ENCODE measurements around the gene TMEM134. TPM values are rescaled to one million over a fixed set of nuclear protein-coding genes. Genes with fewer than 3 reads are reported as not detected.

Gene TMEM134
- total and polyA plus RNA-seq, 7 donors: 54.6 to 137 (median 96.1) TPM

DNA sequence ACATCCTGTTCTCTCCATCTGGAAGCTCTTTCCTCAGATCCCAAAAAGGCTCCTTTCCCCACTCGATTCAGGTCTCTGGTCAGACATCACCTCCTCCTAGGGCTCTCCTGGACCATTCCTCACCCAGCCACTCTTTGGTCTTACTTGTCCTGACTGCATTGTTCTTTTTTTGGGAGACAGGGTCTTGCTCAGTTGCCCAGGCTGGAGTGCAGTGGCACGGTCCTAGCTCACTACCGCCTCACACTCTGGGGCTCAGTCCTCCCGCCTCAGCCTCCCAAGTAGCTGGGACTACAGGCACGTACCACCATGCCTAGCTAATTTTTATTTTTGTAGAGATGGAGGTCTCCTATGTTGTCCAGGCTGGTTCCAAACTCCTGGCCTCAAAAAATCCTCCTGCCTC, 23.5 kb downstream of the TMEM134 start:
- no peak for DNase-seq
- H3K9me3 ChIP-seq: no peaks in the 10 kb centered on the region
- H3K27ac ChIP-seq: no peak overlapping the region
- no peak overlapping the region for H3K4me3 ChIP-seq
- intact Hi-C loops (cut with DNase I): no loop called here
- no peaks in the 10 kb centered on the region for H3K27me3 ChIP-seq
- peaks cover 0 to 24% (median 15%) of the 10 kb centered on the region in 4 donors for H3K4me1 ChIP-seq
- no peak for TF ChIP-seq POLR2AphosphoS5 (IDR thresholded peaks at IDR 0.05)
- peaks cover 0 to 18% (median 10%) of the 10 kb centered on the region in 4 donors for H3K36me3 ChIP-seq
- WGBS, 2 donors: 86 to 89% methylated on average over 5 of the region's 5 CpGs

DNA sequence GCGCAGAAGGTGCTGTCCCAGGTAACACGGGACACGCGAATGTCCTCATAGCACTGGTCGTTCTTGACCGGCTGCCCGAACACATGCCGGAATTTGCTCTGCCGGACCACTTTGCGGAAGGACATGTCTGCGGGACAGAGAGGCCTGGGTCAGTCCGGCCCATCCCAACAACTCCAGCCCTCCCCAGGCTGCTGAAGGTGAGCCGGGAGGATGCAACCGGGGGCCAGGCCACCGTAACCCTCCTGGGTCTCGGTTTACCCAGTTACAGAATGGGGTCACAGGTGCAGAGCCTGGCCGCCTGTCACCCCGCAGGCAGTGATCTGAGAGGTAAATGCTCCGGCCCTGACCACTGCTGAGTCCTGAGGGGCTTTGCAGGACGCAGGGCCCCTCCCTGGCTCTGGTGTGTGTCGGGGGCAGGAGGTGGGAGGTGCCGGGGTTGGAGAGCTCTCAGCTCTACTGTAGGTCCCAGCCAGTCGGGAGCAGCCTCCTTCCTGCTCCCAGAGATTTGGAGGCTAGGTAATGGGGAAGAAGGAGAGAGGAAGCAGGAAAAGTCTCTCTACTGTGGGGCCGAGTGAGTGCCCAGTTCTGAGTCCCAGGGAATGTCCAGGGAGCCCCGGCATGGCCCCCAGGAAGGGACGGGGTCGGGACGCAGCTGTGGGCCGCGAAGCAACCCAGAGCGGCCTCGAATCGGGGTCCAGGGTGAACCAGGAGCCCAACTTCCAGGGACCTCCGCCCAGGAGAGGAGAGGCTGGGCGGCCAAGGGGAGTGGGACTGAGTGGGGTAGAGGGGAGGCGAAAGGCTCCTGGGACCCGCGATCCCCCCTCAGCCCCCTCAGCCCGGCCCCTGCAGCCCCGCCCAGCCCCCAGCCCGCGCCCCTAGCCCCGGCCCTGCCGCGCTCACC, 26.3 kb downstream of the TMEM134 start:
- no peak for DNase-seq
- Histone ChIP-seq H3K4me1 (peaks cover 0 to 31% (median 21%) of the 10 kb centered on the region in 4 donors), H3K27me3 (no peaks in the 10 kb centered on the region), H3K4me3 (peak overlapping the region; percentile 80 to 95 (median 86)), H3K9me3 (no peaks in the 10 kb centered on the region), H3K27ac (peak overlapping the region; percentile 95 to 98 (median 96)), H3K36me3 (peaks cover 0 to 42% (median 16%) of the 10 kb centered on the region in 4 donors)
- intact Hi-C loops (cut with DNase I): loop anchor here (1.0 kb wide), 2 partner anchors 14 to 22 kb away; partner anchors contain the start of gene RPS6KB2
- WGBS, 2 donors: 27 to 45% methylated on average over 45 of the region's 45 CpGs
- no peak for TF ChIP-seq POLR2AphosphoS5 (IDR thresholded peaks at IDR 0.05)
- TF ChIP-seq POLR2A (IDR thresholded peaks at IDR 0.05): no peak
- no peak for TF ChIP-seq EP300 (IDR thresholded peaks at IDR 0.05)
- TF ChIP-seq, protein P1, sequence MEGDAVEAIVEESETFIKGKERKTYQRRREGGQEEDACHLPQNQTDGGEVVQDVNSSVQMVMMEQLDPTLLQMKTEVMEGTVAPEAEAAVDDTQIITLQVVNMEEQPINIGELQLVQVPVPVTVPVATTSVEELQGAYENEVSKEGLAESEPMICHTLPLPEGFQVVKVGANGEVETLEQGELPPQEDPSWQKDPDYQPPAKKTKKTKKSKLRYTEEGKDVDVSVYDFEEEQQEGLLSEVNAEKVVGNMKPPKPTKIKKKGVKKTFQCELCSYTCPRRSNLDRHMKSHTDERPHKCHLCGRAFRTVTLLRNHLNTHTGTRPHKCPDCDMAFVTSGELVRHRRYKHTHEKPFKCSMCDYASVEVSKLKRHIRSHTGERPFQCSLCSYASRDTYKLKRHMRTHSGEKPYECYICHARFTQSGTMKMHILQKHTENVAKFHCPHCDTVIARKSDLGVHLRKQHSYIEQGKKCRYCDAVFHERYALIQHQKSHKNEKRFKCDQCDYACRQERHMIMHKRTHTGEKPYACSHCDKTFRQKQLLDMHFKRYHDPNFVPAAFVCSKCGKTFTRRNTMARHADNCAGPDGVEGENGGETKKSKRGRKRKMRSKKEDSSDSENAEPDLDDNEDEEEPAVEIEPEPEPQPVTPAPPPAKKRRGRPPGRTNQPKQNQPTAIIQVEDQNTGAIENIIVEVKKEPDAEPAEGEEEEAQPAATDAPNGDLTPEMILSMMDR (IDR thresholded peaks at IDR 0.05): no peak

DNA sequence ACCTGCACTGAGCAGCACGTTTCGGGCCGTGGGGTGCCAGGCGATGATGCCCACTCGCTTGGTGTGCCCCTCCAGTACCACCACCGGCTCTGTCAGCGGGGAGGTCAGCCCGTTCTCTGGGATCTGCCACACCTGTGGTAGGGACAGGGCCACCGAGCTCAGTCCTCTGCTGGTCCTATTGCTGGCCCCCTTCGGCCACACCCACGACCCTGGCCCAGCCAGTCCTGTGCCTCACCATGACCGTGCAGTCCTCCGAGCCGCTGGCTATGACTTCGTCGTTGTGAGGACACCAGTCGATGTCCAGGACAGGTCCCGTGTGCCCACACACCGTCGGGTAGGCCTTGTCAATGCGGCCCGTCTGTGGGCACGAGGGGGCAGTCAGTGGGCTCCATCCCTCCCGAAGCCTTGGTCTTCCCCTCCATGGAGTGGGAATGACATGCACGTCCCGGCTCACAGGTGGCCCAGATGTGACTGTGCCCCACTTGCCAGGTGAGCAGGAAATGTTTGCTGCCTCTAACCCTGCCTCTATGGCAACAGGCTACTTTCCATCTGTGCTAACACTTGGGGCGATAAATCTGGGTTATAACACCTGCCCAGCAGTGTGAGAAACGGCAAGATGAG, 27.2 kb downstream of the TMEM134 start:
- no peaks in the 10 kb centered on the region for H3K27me3 ChIP-seq
- WGBS, 2 donors: 78 to 83% methylated on average over 28 of the region's 28 CpGs
- intact Hi-C loops (cut with DNase I): no loop called here
- H3K9me3 ChIP-seq: no peaks in the 10 kb centered on the region
- peaks cover 0 to 48% (median 18%) of the 10 kb centered on the region in 4 donors for H3K36me3 ChIP-seq
- TF ChIP-seq EP300 (IDR thresholded peaks at IDR 0.05): no peak
- no peak for TF ChIP-seq POLR2AphosphoS5 (IDR thresholded peaks at IDR 0.05)
- TF ChIP-seq, protein P1 (IDR thresholded peaks at IDR 0.05): no peak
- TF ChIP-seq POLR2A (IDR thresholded peaks at IDR 0.05): no peak
- peaks cover 0 to 35% (median 24%) of the 10 kb centered on the region in 4 donors for H3K4me1 ChIP-seq
- DNase-seq: no peak
- H3K4me3 ChIP-seq: no peak overlapping the region
- peak overlapping the region in 3 of 4 donors; percentile 95 to 98 (median 96) for H3K27ac ChIP-seq

DNA sequence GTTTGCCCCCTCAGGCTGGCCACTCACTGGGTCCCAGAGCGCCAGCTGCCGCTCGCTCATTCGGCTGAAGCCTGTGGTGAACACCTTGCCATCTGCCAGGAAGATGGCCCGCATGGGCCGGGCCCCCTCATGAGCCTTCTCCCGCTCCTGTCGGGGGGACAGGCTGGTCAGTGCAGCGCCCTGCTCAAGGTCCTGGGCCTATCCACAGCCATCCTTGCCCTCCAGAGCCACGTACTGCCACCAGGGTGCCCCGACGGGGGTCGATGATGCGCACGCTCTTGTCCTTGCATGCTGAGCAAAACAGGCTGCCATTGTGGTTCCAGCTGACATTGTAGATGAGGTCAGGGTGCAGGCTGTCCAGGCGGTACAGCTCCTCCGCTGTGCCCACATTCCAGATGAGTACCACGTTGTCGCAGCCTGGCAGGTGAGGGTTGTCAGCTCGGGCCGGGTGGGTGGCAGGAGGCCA, 27.9 kb downstream of the TMEM134 start:
- no peaks in the 10 kb centered on the region for H3K27me3 ChIP-seq
- H3K9me3 ChIP-seq: no peaks in the 10 kb centered on the region
- DNase-seq: no peak
- H3K4me3 ChIP-seq: no peak overlapping the region
- 86 to 91% methylated on average over 21 of the region's 21 CpGs for WGBS, 2 donors
- intact Hi-C loops (cut with DNase I): no loop called here
- H3K4me1 ChIP-seq: peaks cover 0 to 42% (median 27%) of the 10 kb centered on the region in 4 donors
- TF ChIP-seq, protein P1 (IDR thresholded peaks at IDR 0.05): no peak
- H3K36me3 ChIP-seq: peaks cover 0 to 49% (median 18%) of the 10 kb centered on the region in 4 donors
- H3K27ac ChIP-seq: peak overlapping the region in 2 of 4 donors; percentile 8 to 44

Data from sigmoid colon (tissue), 7 donors.